ENCODE results near the gene AIFM1. TPM values are rescaled to one million over a fixed set of nuclear protein-coding genes. Genes with fewer than 3 reads are reported as not detected.

AIFM1 gene
- total and polyA plus RNA-seq, 2 of the 4 experiments (the other 2 are of a cell fraction): 22.0 to 27.4 TPM

DNA sequence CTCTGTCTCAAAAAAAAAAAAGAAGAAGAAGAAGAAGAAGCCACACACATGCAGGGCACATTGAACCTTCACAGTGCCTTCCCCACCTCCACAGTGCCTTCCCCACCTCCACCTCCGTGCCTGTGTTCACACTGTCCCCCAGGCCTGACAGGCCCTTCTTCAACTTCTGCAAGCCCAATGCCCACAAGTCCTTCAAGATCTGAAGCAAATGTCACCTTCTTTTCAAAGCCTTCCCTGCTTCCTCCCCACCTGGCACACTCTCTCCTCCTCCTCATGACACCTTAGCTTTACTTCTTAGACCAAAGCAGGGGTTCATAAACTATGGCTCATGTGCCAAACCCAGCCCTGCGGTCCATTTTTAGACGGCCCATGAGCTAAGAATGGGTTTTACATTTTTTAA, 75.3 kb downstream of the AIFM1 start:
- peaks cover 29% of the 10 kb centered on the region for H4K20me1 ChIP-seq (ENCODE audit: insufficient read depth, low read length)
- H3K27me3 ChIP-seq (ENCODE audit: control insufficient read depth, insufficient read depth, low read length): no peaks in the 10 kb centered on the region; the same call in 1 of the 2 replicates
- H3K4me1 ChIP-seq (ENCODE audit: control insufficient read depth, insufficient read depth, low read length): peaks cover 1% of the 10 kb centered on the region; the same call in 1 of the 2 replicates
- H3K4me3 ChIP-seq (ENCODE audit: insufficient read depth, low read depth, low read length): no peak overlapping the region
- no peak overlapping the region for H3K27ac ChIP-seq (ENCODE audit: insufficient read depth, low read length)
- peaks cover 4 to 39% of the 10 kb centered on the region in 2 experiments; a peak in 3 of 4 replicates for H3K79me1 ChIP-seq (ENCODE audit: low read depth in 1 of 2, low read length in 2 of 2)
- no peak overlapping the region for H4K91ac ChIP-seq (ENCODE audit: insufficient read depth, low read depth, low read length)
- H2BK5ac ChIP-seq (ENCODE audit: low read depth, low read length, poor library complexity, severe bottlenecking): no peak overlapping the region
- H2AFZ ChIP-seq (replicated peaks; ENCODE audit: low read length, poor library complexity): no peak overlapping the region
- no peak overlapping the region for H3K4me2 ChIP-seq (ENCODE audit: low read depth, low read length)
- ChIA-PET CTCF (no interaction called here), POLR2A (ENCODE audit: unreplicated experiment) (no interaction called here)
- ATAC-seq (ENCODE audit: low read depth): no peak
- H4K5ac ChIP-seq (ENCODE audit: low read depth, low read length): no peak overlapping the region
- no peak overlapping the region for H3K14ac ChIP-seq (replicated peaks; ENCODE audit: low read depth, low read length)
- no peak overlapping the region for H2BK120ac ChIP-seq (ENCODE audit: low read depth, low read length)
- no peaks in the 10 kb centered on the region for H3K9me3 ChIP-seq (ENCODE audit: control insufficient read depth, insufficient read depth, low read length)
- H4K8ac ChIP-seq (ENCODE audit: low read depth in 2 of 2, low read length in 2 of 2): no peak overlapping the region
- intact Hi-C loops (cut with micrococcal nuclease) (no loop called here), in situ Hi-C loops (cut with MboI; ENCODE audit: low sequenced_read_pairs) (no loop called here), dilution Hi-C loops (cut with HindIII; ENCODE audit: low sequenced_read_pairs, unreplicated experiment) (no loop called here)
- DNase-seq: no peak
- no peak overlapping the region for H2AK5ac ChIP-seq (ENCODE audit: low read depth, low read length)
- H2BK20ac ChIP-seq (ENCODE audit: low read depth, low read length): no peak overlapping the region
- TF ChIP-seq, protein P1, sequence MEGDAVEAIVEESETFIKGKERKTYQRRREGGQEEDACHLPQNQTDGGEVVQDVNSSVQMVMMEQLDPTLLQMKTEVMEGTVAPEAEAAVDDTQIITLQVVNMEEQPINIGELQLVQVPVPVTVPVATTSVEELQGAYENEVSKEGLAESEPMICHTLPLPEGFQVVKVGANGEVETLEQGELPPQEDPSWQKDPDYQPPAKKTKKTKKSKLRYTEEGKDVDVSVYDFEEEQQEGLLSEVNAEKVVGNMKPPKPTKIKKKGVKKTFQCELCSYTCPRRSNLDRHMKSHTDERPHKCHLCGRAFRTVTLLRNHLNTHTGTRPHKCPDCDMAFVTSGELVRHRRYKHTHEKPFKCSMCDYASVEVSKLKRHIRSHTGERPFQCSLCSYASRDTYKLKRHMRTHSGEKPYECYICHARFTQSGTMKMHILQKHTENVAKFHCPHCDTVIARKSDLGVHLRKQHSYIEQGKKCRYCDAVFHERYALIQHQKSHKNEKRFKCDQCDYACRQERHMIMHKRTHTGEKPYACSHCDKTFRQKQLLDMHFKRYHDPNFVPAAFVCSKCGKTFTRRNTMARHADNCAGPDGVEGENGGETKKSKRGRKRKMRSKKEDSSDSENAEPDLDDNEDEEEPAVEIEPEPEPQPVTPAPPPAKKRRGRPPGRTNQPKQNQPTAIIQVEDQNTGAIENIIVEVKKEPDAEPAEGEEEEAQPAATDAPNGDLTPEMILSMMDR (conservative IDR thresholded peaks at IDR 0.05; ENCODE audit: low read depth, low read length): no peak
- no peak for TF ChIP-seq CHD1 (IDR thresholded peaks at IDR 0.05; ENCODE audit: low read depth, low read length)
- no peak for TF ChIP-seq RCOR1 (IDR thresholded peaks at IDR 0.05; ENCODE audit: insufficient replicate concordance, low read length)
- TF ChIP-seq MAZ (IDR thresholded peaks at IDR 0.05; ENCODE audit: borderline replicate concordance, low read depth, low read length): no peak
- TF ChIP-seq MXI1 (IDR thresholded peaks at IDR 0.05; ENCODE audit: borderline replicate concordance, low read depth, low read length): no peak
- TF ChIP-seq, protein P2, sequence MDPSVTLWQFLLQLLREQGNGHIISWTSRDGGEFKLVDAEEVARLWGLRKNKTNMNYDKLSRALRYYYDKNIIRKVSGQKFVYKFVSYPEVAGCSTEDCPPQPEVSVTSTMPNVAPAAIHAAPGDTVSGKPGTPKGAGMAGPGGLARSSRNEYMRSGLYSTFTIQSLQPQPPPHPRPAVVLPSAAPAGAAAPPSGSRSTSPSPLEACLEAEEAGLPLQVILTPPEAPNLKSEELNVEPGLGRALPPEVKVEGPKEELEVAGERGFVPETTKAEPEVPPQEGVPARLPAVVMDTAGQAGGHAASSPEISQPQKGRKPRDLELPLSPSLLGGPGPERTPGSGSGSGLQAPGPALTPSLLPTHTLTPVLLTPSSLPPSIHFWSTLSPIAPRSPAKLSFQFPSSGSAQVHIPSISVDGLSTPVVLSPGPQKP (IDR thresholded peaks at IDR 0.05; ENCODE audit: borderline replicate concordance, low read depth, low read length): no peak
- TF ChIP-seq BHLHE40 (IDR thresholded peaks at IDR 0.05; ENCODE audit: low read depth, low read length): no peak
- no peak for TF ChIP-seq RFX5 (IDR thresholded peaks at IDR 0.05; ENCODE audit: low read depth, low read length)
- TF ChIP-seq, protein P3, sequence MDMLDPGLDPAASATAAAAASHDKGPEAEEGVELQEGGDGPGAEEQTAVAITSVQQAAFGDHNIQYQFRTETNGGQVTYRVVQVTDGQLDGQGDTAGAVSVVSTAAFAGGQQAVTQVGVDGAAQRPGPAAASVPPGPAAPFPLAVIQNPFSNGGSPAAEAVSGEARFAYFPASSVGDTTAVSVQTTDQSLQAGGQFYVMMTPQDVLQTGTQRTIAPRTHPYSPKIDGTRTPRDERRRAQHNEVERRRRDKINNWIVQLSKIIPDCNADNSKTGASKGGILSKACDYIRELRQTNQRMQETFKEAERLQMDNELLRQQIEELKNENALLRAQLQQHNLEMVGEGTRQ (IDR thresholded peaks at IDR 0.05; ENCODE audit: low read depth, low read length): no peak
- no peak for TF ChIP-seq MAFK (IDR thresholded peaks at IDR 0.05; ENCODE audit: low read depth, low read length)
- TF ChIP-seq RAD21 (IDR thresholded peaks at IDR 0.05; ENCODE audit: low read length): no peak
- no peak for TF ChIP-seq NFE2L2 (IDR thresholded peaks at IDR 0.05; ENCODE audit: low read depth, low read length)
- no peak for TF ChIP-seq SMC3 (IDR thresholded peaks at IDR 0.05; ENCODE audit: low read depth, low read length)
- TF ChIP-seq CEBPB (IDR thresholded peaks at IDR 0.05; ENCODE audit: low read depth, low read length): no peak
- TF ChIP-seq POLR2A (IDR thresholded peaks at IDR 0.05; ENCODE audit: low read depth, low read length): no peak
- TF ChIP-seq FOS (IDR thresholded peaks at IDR 0.05; ENCODE audit: low read depth, low read length): no peak
- WGBS, 2 experiments (ENCODE audit: extremely low coverage in 2 of 2, insufficient read length in 1 of 2): 80% methylated on average over 1 of the region's 3 CpGs; no CpG with 5 or more reads in 1 of the 2 experiments
- no peak overlapping the region for H2BK15ac ChIP-seq (ENCODE audit: low read depth, low read length)
- no peak overlapping the region for H3K18ac ChIP-seq (ENCODE audit: low read depth, low read length)
- peaks cover 5% of the 10 kb centered on the region for H3K9me1 ChIP-seq (ENCODE audit: insufficient read depth, low read length)
- H3K56ac ChIP-seq (ENCODE audit: extremely low read depth, insufficient read depth, low read length): no peak overlapping the region
- no TSS peak for BruUV-seq (replicated peaks)
- H2AK9ac ChIP-seq (replicated peaks; ENCODE audit: low read depth, low read length, poor library complexity): no peak overlapping the region
- no peak overlapping the region for H3K23ac ChIP-seq (ENCODE audit: low read depth, low read length)
- no peak overlapping the region for H3K9ac ChIP-seq (ENCODE audit: low read depth, low read length)
- H3K4ac ChIP-seq (ENCODE audit: low read depth, low read length): no peak overlapping the region
- H3K36me3 ChIP-seq (ENCODE audit: control insufficient read depth, insufficient read depth, low read length): no peaks in the 10 kb centered on the region

Data from IMR-90 (cell line).